NCI-H1105 (cell line): Measurements from ENCODE around the gene SDC4.
"Not testable (repeated sequence)": the region's sequence is repeated elsewhere in the genome, so short reads cannot be mapped to it uniquely, and the experiment has no call there.

Experiments used
- DNase-seq: peaks from one replicate; lab custom pipeline; 2025; lab: John Stamatoyannopoulos, UW

SDC4 gene

GRCh38 chr20:45363611-45364492 is 15.6 kb upstream of the SDC4 start:
- DNase-seq, result no peak

GRCh38 chr20:45362804-45363610 is 14.8 kb upstream of the SDC4 start, which contains the start of gene SYS1:
TSS of gene SYS1 (plus strand) at chr20:45363156. CDS start at chr20:45363532, 376 bp downstream.
- peak; percentile 99 for DNase-seq

- DNase-seq, result no peak
Measured at GRCh38 chr20:45361793-45362192, 13.6 kb upstream of the SDC4 start.

GRCh38 chr20:45359406-45360148 is 11.4 kb upstream of the SDC4 start:
- no peak for DNase-seq

- DNase-seq, result no peak
Measured at GRCh38 chr20:45359069-45359405, 10.8 kb upstream of the SDC4 start.

- DNase-seq, result no peak
Measured at GRCh38 chr20:45358282-45359068, 10.3 kb upstream of the SDC4 start.

GRCh38 chr20:45355209-45356084 is 7.2 kb upstream of the SDC4 start:
- DNase-seq, result no peak

GRCh38 chr20:45354423-45355208 is 6.4 kb upstream of the SDC4 start:
- DNase-seq, result no peak

- DNase-seq, result no peak
Measured at GRCh38 chr20:45353746-45354145, 5.5 kb upstream of the SDC4 start.

GRCh38 chr20:45352729-45353128 is 4.5 kb upstream of the SDC4 start:
- no peak for DNase-seq

GRCh38 chr20:45350795-45351194 is 2.6 kb upstream of the SDC4 start:
- not testable (repeated sequence) for DNase-seq

GRCh38 chr20:45350217-45350616 is 2.0 kb upstream of the SDC4 start:
- DNase-seq, result no peak

GRCh38 chr20:45347297-45347935 is 808 bp downstream of the SDC4 start:
- no peak for DNase-seq

GRCh38 chr20:45346851-45347250 is 1.4 kb downstream of the SDC4 start:
- no peak for DNase-seq

GRCh38 chr20:45346291-45346718 is 1.9 kb downstream of the SDC4 start:
- DNase-seq, result no peak

- no peak for DNase-seq
Measured at GRCh38 chr20:45345104-45345936, 2.9 kb downstream of the SDC4 start.

GRCh38 chr20:45344168-45344860 is 3.9 kb downstream of the SDC4 start:
- no peak for DNase-seq
